CD4-positive, alpha-beta T cell treated with Interleukin-2 at 100 ng/mL for 4 hours (primary cell): ENCODE measurements around the gene HNRNPA3.
A peak's percentile ranks its signal among the peaks of the same experiment; 100 is the strongest.
"Not testable (repeated sequence)": the region's sequence is repeated elsewhere in the genome, so short reads cannot be mapped to it uniquely, and the experiment has no call there.

Experiments used
- DNase-seq: peaks from one replicate; pipeline ENCODE4 v3.0.0-alpha.2; 2020; ENCODE audit warnings: low spot score

Gene HNRNPA3

GRCh38 chr2:177212106-177212890, at the start of gene HNRNPA3:
HNRNPA3 (plus strand) TSS chr2:177212794; CDS start chr2:177212800, 6 bp downstream.
- peak; percentile 99 for DNase-seq

- DNase-seq = no peak
Measured at GRCh38 chr2:177164131-177164530, 48.5 kb upstream of the HNRNPA3 start.

- peak; percentile 82 for DNase-seq
Measured at GRCh38 chr2:177164584-177165052, 48.0 kb upstream of the HNRNPA3 start.

GRCh38 chr2:177165061-177165583, 47.5 kb upstream of the HNRNPA3 start:
- no peak for DNase-seq

- DNase-seq = peak; percentile 17
Measured at GRCh38 chr2:177165721-177166711, 46.6 kb upstream of the HNRNPA3 start.

GRCh38 chr2:177169810-177170514, 42.6 kb upstream of the HNRNPA3 start:
- DNase-seq = no peak

GRCh38 chr2:177171418-177171865, 41.2 kb upstream of the HNRNPA3 start:
- DNase-seq = no peak

- DNase-seq = no peak
Measured at GRCh38 chr2:177172034-177172880, 40.3 kb upstream of the HNRNPA3 start.

- DNase-seq = no peak
Measured at GRCh38 chr2:177174486-177174885, 38.1 kb upstream of the HNRNPA3 start.

GRCh38 chr2:177175917-177176668, 36.5 kb upstream of the HNRNPA3 start:
- no peak for DNase-seq

GRCh38 chr2:177178797-177179196, 33.8 kb upstream of the HNRNPA3 start:
- DNase-seq = no peak

- DNase-seq = no peak
Measured at GRCh38 chr2:177179227-177179626, 33.4 kb upstream of the HNRNPA3 start.

- DNase-seq = not testable (repeated sequence)
Measured at GRCh38 chr2:177179671-177180070, 32.9 kb upstream of the HNRNPA3 start.

GRCh38 chr2:177180269-177181000, 32.2 kb upstream of the HNRNPA3 start:
- DNase-seq = no peak

GRCh38 chr2:177183860-177184259, 28.7 kb upstream of the HNRNPA3 start:
- no peak for DNase-seq

- DNase-seq = no peak
Measured at GRCh38 chr2:177184606-177185005, 28.0 kb upstream of the HNRNPA3 start.

GRCh38 chr2:177186038-177186437, 26.6 kb upstream of the HNRNPA3 start:
- DNase-seq = not testable (repeated sequence)

GRCh38 chr2:177187631-177188312, 24.8 kb upstream of the HNRNPA3 start:
- DNase-seq = no peak
